HG02970 (cell line): ENCODE results near the gene PNPLA5.

ENCODE experiments used
- ATAC-seq: cut with Tn5 transposase; IDR thresholded peaks from one replicate; pipeline ENCODE4 v1.9.1; 2021; ENCODE audit warnings: mild to moderate bottlenecking, moderate library complexity, moderate number of reproducible peaks; ENCODE audit not compliant: unreplicated experiment, low FRiP score

PNPLA5 gene

GRCh38 chr22:43858156-43858895, 33.5 kb downstream of the PNPLA5 start:
- ATAC-seq = no peak

DNA sequence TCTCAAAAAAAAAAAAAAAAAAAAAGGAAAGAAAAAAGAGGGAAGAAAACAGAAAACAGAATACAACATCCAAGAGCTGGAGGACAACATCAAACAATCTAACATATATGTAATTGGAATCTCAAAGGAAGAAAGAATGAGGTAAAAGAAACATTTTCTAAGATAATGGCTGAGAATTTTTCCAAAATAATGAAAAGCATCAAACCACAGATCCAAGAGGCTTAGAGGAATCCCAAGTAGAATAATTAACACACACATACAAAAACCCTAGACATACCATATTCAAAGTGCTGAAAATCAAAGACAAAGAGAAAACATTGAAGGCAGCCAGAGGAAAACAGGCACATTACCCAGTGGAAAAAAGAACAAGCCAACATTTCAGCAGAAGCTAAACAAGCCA, 34.4 kb downstream of the PNPLA5 start:
- no peak for ATAC-seq

GRCh38 chr22:43855431-43855830, 36.4 kb downstream of the PNPLA5 start:
- no peak for ATAC-seq

DNA sequence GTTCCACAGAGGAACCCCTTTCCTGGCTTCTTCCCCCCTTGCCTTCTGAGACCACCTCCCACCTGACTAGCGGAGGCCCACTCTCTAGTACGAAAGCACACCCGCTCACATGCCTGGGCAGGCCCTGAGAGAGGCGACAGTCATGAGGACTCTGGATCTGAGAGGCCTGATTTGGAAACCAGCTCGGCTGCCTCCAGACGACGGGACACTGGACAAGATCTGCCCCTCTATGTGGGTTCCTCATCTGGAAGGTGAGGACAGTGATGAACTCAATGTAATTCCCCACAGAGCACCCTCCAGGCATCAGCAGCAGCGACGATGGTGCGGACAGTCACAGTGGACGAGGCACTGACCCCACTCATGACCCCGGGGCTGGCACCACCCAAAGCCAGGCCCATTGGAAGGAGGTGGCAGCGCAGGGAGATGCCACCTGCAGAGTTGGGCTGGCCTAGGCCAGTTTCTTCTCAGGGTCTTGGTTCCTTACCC, 37.0 kb downstream of the PNPLA5 start:
- no peak for ATAC-seq

- no peak for ATAC-seq
These were observed 37.6 kb downstream of the PNPLA5 start for GRCh38 chr22:43854121-43854785.

DNA sequence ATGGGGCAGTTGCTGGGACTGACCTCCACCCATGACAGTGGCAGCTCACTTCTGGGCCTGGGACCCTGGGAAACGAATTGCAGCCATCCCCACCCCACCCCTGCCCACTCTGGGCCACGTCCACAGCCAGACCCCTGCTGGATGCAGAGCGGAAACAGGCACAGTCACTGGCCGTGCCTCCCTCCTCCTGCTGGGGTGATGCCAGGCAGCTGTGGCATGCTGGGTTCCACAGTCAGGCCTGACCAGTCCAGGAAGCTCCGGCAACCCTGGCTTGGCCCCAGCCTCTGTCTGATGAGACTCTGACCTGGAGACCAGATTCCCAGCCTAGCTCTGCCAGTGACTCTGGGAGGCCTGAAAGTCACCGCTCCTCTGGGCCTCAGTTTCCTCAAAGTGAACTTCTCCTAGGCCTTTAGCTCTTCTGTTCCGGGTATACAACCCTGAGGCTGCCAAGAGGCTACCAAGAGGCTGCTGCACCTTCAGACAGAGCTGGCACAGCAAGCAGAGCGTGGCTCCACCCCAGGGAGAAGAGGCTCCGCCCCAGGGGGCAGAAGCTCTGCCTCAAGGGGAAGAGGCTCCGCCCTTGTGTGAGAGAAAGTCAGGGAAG, 38.4 kb downstream of the PNPLA5 start:
- ATAC-seq = no peak

- ATAC-seq = no peak
These were observed 39.1 kb downstream of the PNPLA5 start for GRCh38 chr22:43852573-43853327.

- no peak for ATAC-seq
These were observed 39.9 kb downstream of the PNPLA5 start for GRCh38 chr22:43851979-43852307.

GRCh38 chr22:43851058-43851978, 40.5 kb downstream of the PNPLA5 start:
- no peak for ATAC-seq

- ATAC-seq = no peak
These were observed 41.3 kb downstream of the PNPLA5 start for GRCh38 chr22:43850529-43850928.

DNA sequence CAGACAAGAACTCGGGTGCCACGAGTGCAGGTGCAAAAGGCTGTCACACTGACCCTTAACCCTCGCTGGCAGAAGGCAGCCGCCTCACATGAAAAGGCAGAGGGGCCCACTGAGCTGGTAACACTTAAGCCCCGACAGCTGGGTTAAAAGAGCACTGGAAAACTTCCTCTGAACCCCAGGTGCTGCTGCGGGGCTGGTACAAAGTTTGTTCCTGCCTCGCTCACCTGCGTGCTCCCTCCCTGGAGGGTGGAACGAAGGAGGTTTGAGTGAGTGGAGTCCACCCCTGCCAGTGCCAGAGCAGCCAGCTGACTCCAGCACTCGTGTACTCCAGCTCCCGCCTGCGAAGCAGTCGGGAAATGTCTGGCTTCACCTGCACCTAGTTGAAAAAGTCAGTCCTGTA, 42.1 kb downstream of the PNPLA5 start:
- ATAC-seq = no peak

DNA sequence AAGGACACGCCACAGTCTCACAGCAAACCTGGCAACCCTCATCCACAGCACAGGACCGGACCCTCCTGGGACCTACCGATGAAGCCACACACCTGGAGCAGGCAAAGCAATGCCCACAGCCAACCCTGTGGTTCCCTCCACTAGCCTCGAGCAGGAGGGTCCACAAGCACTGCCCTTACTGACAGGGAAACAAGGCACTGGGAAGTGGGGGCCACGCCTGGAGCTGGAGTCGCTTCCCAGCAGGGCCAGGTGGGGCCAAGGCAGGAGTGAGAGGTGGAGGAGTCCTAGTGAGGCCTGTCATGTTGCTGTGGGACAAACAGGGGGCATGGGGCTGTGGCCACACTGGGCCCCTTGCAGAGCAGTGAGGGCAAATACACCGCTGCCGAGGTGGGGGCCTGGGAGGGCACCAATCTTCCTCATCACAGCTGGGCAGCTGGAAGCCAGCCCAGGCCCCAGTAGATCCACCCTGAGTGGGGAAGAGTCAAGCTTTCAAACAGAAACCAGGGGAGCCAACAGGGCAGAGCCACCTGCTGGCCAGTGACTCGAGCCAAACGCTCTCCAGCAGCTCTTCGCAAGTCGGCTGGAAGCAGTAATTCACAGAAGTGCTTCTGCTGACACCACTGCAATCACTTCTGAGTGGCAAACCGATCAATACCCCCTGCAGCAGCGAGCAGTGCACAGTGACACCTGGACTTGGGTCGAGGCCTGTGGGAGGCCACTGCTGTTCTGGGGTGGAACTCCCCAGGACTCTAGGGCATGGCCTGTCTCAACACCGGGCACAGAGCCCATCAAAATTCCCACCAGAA, 43.2 kb downstream of the PNPLA5 start:
- ATAC-seq = no peak

DNA sequence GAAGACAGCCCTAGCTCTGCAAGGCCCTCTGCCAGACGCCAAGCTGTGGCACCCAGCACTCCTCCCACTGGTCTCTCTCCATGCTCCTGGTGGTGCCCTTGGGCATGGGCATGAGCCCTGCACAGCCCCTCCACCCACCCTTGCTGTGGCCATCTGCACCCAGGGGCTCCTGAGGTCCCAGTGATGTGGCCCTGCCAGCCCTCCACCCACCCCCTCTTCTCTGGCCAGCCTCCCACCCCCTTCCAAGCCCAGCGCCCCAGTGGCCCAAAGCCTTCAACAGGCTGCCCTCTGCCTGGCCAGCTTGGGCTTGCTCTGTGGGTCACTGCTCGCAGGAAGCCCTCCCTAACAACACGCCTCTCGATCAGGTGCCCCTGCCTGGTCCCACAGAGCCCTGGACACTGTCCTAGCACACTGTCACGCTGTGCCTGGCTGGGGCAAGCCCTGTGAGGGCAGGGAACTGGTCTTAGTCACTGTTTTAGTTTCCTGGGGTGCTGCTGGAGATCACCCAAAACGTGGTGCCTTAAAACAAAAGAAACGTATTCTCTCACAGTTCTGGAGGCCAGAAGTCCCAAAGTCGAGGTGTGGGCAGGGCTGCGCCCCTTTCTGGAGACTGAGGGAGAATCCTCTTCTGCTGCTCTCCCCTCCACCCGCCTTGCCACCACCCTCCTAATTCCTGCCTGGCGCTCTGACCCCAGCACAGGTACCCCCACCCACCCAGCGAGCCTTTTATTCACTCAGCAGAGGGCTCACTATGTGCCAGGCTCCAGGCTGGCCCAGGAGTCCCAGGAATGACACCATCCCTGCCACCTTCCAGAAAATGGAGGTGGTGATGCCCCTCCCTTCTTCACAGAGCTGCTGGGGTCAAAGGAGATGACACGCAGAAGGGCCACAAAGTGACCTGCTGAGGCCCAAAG, 44.2 kb downstream of the PNPLA5 start:
- ATAC-seq = no peak

- no peak for ATAC-seq
These were observed 44.8 kb downstream of the PNPLA5 start for GRCh38 chr22:43846966-43847365.

DNA sequence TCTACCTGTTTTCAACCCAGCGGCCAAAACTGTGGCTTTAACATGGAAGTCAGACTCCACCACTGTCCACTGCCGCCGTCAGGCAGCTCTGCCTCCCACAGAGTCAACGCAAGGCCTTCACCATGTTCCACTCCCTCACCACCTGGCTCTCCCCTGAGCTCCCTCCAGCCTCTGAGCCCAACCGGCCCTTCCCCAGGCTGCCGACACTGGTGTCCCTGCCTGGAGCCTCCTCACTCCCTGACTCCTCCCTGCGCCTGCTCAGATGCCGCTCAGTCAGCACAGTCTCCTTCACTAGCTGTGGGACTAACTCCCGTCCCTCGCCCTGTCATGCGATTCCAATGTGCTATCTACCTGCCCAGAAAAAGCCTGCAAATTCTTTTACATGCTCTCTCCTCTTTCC, 45.8 kb downstream of the PNPLA5 start:
- no peak for ATAC-seq

- no peak for ATAC-seq
These were observed 47.0 kb downstream of the PNPLA5 start for GRCh38 chr22:43844560-43845545.
